Loucy (cell line): ENCODE data around the gene SLFN12L.

Experiments used
- CTCF ChIP-seq: fragments of 200-600 bp; sonication (generic); conservative IDR thresholded peaks from 2 replicates; pipeline ENCODE4 v1.5.1; 2014; ENCODE audit warnings: mild to moderate bottlenecking, antibody characterized with exemption, low read length
- EZH2phosphoT487 ChIP-seq: fragments of 200-600 bp; IDR thresholded peaks from 2 replicates; pipeline ENCODE4 v1.6.1; 2018; ENCODE audit warnings: antibody characterized with exemption, mild to moderate bottlenecking, moderate library complexity, borderline replicate concordance

DNA sequence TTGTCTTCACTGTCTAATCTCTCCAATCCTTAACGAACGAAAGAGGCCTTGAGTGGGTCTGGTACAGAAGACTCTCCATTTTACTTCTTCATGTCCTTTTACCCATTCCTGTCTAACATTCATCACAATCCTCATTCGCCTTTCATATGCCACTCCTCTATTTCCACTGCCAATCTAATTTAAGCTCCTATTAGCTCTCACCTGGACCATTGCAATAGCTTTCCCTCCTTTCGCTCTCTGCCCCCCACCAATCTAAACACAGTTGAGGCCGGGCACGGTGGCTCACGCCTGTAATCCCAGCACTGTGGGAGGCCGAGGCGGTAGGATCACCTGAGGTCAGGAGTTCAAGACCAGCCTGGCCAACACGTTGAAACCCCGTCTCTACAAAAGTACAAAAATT, 29.5 kb upstream of the SLFN12L start:
- TF ChIP-seq CTCF (no peak), EZH2phosphoT487 (no peak)
